GM21381 (cell line): Measurements from ENCODE around the gene GDPD4.

Experiments
- ATAC-seq: cut with Tn5 transposase; IDR thresholded peaks from one replicate; pipeline ENCODE4 v1.9.1; 2021; ENCODE audit warnings: mild to moderate bottlenecking, moderate library complexity; ENCODE audit not compliant: unreplicated experiment

The GDPD4 gene

DNA sequence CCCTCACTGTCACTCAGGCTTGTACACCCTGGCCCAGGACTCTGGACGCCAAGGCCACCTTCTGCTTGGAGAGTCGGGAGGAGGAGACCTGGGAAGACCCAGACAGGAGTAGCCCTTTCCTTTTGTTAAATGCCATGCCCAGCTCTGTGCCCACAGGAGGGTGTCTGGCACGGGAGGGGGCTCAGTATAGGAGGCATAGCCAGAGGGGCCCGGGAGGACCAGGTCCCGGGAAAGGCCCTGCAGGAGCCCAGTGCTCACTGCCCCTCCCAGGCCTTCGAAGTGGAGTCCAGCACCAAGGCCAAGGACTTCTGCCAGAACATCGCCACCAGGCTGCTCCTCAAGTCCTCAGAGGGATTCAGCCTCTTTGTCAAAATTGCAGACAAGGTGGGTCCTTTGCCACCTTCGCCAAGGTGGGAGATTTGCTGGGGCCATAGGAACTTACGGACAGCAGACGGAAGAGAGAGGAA is 94.4 kb downstream of the GDPD4 start:
- ATAC-seq: no peak

DNA sequence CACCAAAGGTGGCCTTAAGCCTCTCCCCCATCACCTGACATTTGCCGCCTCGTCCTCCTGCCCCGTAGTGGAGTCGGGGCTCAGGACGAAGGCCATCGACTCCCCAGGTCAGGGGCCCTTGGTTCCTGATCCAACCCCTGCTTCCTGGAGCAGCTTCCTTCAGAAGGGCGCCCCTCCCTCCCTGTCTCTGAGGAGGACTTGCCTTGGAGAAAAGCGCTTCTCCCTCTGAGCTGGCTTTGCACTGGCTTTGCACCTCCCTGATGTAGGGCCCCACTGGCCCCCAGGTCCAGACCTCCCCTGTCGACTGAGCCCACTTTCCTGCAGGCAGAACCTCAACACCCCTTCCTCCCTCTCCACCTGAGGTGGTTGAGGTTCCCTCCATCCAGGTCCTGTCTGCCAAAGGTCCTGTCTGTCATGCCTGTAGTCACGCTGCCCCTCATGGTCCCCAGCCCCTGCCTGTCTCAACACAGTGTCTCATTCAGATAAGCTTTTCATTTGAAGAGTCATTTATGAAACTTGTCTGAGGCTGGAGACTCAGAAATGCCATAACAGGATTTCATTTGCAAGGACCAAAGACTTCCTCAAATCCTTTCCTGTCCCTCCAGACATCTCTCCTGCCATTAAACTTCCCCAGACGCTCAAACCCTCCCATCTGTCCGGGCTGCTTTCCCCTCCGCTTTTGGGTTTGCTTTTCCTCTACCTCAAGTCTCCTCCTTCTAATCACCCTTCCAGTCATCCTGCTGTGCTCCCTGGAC is 95.0 kb downstream of the GDPD4 start:
- no peak for ATAC-seq

DNA sequence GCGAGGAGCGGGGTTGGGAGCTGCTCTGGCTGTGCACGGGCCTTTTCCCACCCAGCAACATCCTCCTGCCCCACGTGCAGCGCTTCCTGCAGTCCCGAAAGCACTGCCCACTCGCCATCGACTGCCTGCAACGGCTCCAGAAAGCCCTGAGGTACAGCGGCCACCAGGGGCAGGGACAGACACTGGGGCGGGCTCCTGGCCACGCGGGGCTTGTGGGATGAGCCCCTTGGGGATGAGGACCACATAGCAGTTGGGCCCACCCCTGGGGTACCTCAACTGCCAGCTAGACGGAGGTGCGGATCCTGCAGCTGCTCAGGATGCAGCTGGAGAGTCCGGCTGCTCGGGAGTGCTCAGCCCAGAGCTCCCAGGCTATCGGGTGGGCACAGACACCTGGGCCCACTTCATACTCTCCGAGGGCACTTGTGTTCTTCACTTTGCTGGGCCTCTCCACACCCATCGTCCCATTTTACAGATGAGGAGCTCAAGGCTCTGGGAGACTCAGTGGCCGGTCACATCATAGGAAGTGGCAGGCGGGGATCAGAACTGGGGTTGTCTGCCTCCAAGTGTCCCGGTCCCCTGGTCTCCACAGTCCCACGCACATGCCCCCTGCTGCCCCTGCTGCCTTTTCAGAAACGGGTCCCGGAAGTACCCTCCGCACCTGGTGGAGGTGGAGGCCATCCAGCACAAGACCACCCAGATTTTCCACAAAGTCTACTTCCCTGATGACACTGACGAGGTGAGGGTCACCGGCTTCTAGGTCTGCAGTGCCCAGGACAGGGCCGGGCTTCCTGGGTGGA is 95.8 kb downstream of the GDPD4 start:
- no peak for ATAC-seq

DNA sequence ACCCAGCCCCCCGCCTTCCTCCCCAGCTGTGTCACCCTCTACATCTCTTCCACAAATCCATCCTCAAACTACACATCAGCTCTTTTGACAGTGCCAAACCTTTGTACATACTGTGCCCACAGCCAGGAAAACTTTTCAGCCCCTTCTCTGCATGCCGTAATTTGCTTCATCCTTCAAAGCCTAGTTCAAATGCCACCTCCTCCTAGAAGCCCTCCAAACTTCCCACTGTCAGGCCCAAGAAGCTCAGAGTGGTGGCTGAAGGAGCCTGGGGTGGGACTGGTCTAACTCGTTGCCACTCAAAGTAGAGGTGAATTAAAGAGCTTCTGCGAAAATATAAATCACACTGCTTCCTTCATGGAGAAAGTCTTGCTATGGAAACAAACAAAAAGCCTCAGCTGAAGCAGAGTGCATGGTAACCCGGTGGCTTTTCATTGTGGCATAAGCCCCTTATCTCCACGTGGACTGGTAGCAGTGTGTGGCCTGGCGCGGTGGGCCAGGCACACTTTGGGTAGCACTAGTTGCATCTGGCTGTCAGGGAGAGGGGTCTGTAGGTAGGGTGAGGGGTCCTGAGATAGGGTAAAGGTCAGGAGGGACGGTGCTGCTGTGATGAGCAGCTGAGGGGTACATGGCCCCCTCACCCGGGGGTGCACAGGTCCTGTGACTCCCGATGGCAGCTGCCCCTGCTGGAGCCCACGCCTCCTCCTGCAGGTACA is 96.6 kb downstream of the GDPD4 start:
- ATAC-seq: no peak

DNA sequence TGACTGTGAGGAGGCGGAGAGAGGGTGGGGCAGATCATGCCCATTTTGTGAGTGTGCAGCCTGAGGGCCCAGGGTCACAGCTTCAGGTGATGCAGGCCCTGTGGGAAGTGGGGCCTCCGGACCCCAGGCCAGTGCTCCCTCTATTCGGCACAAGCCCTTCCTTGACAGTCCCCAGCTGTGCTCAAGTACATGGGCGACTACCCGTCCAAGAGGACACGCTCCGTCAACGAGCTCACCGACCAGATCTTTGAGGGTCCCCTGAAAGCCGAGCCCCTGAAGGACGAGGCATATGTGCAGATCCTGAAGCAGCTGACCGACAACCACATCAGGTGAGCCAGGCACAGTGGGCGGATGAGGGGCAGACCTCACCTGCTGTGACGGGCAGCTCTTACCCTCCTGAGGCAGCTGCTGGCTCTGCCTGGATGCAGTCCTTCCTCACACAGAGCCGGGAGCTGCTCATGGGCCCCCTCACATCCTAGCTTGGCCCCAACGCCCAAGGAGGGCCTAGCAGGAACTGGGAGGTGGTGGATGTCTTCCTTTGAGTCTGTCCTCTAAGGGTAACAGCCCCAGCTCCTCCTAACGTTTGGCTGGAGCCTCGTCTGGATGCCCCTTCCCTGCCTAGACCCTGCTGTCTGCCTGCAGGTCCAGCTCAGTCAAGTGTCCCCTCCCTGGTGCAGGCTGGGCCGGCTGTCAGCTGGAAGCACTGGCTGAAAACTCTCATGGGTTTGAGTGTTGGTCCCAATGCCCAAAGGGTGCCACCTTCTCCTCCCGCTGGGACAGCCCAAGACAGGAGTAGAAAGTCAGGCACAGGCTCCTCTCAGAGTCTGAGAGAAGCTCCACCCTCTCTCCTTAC is 97.4 kb downstream of the GDPD4 start:
- ATAC-seq: no peak

DNA sequence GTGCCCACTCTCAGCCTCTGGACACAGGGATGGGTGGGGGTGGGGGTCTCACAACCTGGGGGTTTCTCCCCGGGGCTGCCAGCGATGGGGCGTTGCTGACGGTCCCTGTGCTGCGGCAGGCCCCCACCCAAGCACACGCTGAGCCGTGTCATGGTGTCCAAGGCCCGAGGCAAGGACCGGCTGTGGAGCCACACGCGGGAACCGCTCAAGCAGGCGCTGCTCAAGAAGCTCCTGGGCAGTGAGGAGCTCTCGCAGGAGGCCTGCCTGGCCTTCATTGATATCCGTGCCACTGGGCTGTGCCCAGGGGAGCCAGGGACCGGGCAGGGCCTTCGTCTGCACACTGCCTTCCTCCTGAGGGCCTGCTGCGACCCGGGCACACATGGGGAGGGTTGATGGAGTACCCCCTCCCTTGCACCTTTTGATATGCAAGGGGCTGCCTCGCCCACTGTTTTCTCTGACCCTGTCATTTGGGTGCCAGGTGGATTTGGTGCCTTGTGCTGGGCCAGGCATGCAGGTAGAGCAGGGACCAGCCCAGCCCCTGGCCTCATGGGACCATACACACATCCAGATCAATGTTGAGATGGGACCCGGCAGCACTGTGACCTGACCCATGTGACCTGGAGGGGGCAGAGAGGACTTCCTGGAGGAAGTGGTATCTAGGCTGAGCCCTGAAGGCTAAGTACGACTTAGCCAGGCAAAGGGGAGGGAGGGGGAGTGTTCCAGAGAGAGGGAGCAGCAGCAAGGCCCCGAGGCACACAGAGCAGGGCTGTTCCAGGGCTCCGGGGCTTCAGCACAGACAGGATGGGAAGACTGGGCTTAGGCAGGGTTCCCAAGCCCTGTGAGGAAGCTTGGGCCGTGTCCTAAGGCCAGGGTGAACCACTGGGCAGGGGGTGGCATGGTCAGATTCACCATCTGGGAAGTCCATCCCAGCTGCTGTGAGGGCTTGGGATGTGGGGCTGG is 98.3 kb downstream of the GDPD4 start:
- no peak for ATAC-seq

DNA sequence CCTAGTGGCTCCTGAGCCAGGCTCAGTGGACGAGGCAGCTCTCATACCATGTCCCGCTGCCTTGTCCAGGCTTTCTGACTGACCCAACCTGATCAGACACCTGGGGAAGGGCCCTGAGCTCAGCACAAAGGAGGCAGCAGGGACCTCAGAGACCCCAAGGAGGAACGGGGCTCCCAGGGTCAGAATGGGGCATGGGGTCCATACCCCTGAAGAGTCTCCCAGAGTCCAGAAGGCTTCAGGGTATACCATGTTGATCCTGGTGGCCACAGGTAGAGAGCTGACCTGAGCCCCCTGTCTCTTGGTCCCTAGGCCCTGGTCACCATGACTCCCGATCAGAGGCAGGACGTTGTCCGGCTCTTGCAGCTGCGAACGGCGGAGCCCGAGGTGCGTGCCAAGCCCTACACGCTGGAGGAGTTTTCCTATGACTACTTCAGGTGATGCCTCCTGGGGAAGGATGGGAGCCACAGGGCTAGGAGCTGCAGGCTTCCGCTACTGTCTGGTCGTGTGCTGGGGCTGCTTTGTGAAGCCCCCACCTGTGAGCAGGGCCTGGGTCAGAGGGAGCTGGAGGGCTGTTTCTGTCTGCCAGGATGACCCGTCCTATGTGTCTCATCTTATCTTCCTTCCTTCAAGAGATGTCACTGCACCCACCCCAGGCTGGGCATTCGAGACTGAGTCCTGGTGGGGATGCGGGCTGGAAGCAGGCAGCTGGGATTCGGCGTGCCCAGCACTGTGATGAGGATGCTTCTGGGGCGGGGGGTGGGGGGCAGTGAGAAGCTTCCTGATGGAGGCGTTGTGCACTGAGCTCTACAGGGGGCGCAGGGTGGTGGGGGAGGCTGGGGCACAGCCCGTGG is 99.3 kb downstream of the GDPD4 start:
- ATAC-seq: no peak

DNA sequence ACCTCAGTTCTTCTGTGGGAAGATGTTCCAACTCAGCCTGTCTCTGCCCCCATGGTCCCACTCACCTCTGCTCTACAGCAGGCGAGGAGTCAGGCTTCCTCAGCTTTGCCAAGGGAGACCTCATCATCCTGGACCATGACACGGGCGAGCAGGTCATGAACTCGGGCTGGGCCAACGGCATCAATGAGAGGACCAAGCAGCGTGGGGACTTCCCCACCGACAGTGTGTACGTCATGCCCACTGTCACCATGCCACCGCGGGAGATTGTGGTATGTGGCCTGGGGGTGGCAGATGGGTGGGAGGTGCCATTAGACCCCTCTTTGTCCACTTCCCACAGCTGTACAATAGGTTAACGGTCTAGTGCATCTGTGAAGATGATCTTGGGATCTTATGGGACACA is 100.1 kb downstream of the GDPD4 start:
- no peak for ATAC-seq

DNA sequence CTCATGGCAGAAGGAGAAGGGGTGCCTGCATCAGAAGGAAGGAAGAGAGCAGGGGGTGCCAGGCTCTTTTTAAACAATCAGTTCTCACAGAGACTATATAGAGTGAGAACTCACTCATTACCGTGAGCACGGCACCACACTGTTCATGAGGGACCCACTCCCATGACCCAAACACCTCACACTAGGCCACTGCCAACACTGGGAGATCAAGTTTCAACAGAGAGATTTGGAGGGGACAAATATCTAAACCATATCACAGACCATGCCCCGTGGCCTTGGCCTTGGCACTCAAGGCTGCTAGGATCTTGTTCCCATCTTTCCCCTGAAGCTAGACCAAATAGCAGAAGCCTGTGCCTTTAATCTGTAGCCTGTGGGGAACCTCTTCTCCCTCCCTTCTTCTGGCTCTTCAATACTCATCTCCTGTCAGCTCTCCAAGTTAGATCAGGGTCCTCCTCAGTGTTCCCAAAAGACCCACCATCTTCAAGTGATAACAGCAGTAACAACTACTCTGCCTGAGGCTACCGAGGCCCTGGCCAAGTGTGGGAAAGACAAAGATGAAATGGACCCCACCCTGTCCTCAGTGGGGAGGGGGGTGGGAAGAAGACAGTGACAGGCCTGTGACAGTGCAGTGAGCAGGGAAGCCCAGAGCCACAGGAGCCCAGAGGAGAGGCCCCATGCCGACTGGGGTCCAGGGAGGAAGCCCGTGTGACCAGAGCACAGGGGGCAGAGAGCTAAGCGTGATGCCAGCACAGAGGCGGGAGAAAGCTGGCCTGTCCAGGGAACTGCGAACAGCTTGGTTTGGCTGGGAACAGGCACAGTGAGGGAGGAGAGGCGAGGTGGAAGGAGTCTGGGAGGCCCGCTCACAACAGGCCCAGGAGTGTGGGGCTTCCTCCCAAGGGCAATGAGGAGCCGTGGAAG is 100.9 kb downstream of the GDPD4 start:
- no peak for ATAC-seq

DNA sequence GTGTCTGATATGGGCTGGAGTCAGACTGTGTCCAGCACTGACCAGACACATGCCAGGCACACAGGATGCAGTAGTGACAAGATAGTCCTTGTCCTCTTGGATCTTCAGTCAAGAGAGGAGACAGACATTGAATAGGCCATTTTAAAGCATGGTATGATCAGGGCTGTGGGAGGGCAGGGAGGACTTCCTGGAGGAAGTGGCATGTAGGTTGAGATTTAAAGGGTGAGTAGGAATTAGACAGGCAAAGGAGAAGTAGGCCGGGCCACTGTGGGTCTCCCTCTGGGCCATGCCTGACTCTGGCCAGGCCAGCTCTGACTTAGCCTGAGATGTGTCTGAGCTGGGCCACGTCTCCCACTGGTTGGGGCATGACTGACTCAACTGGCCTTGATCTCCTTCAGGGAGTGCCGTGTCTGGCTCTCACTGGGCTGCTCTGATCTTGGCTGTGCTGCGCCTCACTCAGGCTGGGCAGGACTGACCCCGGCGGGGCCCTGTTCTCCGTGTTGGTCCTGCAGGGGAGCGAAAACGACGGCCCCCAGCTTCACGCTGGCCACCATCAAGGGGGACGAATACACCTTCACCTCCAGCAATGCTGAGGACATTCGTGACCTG is 102.2 kb downstream of the GDPD4 start:
- ATAC-seq: no peak

DNA sequence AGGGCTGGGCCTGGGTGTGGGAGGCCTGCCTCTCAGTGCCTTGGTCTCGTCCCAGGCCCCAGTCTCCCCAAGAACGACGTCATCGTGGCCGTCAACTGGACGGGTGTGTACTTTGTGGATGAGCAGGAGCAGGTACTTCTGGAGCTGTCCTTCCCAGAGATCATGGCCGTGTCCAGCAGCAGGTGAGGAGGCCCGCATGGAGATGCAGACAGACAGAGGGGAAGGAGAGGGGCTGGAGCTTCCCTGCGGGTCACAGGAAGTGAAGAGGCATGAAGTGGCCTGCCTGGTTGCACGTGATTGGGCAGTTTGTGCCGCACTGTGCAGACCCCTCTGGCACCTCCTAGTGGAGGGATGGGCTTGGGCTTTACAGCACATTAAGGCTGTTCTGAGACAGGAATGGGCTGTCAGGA is 103.0 kb downstream of the GDPD4 start:
- no peak for ATAC-seq

DNA sequence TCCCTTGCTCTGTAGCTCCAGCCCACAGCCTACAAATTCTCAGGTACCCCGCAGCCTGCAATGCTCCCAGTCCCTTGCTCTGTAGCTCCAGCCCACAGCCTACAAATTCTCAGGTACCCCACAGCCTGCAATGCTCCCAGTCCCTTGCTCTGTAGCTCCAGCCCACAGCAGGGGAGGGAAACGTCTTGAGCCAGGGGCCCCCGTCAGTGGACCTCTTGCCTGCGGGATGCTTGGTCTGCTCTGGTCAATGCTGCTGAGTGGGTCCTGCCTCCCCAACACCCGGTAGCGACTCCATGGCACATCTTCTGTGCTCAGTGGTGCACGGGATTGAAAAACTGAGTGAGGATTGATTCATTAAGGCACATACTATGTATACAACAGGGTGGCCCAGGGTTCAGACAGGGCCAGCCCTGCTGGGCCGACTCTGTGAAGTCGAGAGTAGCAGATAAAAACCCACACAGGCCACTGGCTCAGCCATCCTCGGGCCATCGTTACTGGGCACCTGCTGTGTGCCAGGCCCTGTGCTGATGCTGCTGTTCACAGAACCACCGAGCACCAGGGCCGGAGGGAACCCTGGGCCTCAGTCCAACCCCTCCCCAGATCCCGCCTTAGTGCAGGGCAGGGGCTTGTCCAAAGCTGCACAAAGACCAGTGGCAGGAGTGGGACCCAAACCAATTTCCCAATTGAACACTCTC is 103.7 kb downstream of the GDPD4 start:
- ATAC-seq: no peak

DNA sequence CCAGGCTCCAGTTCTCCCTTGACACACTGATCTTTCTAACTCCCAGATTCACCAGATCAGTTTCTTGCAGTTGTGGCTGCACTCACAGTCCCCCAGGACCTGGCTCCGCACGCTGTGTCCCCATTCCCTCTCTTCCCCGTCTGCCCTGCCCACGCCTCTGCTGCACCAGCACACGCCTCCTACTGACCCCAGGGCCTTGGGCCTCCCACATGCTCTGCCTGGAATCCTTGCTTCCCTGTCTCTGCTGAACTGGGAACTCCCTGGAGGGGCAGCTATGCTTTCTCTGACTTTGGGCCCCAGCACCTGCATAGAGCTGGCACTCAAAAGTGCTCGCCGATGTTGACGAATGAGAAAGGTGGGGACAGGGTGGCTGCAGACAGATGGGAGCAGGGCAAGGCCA is 104.5 kb downstream of the GDPD4 start:
- no peak for ATAC-seq

DNA sequence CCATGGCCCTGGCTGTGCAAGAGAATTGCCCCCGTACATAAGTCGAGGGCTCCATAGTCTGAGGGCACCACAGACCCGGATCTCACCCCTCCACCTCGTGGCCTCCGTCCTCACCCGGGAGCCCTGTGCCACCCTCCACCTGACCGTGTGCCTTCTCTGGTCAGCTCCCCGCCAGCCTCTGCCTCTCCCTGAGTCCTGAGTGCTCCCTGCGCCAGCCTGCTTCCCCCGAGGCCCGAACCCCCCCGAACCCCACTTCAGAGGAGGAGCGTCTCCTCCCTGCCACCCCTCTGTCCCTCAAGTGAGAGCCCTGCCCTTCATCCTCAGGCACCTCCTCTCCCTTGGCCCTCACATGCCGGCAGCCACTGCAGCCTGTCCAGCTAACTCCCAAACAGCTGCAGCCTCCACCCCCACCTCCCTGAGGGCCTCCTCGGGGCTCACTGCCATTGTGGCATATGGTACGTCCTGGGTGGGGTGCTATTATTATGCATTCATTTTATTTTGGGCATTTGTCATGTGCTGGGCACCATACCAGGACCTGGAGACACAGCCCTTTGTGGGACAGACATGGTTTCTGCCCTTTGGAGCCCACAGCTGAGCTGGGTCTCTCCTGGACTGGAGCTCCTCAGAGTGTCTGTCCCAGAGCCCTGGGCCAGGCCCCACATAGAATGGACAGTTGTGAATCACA is 106.3 kb downstream of the GDPD4 start:
- no peak for ATAC-seq

DNA sequence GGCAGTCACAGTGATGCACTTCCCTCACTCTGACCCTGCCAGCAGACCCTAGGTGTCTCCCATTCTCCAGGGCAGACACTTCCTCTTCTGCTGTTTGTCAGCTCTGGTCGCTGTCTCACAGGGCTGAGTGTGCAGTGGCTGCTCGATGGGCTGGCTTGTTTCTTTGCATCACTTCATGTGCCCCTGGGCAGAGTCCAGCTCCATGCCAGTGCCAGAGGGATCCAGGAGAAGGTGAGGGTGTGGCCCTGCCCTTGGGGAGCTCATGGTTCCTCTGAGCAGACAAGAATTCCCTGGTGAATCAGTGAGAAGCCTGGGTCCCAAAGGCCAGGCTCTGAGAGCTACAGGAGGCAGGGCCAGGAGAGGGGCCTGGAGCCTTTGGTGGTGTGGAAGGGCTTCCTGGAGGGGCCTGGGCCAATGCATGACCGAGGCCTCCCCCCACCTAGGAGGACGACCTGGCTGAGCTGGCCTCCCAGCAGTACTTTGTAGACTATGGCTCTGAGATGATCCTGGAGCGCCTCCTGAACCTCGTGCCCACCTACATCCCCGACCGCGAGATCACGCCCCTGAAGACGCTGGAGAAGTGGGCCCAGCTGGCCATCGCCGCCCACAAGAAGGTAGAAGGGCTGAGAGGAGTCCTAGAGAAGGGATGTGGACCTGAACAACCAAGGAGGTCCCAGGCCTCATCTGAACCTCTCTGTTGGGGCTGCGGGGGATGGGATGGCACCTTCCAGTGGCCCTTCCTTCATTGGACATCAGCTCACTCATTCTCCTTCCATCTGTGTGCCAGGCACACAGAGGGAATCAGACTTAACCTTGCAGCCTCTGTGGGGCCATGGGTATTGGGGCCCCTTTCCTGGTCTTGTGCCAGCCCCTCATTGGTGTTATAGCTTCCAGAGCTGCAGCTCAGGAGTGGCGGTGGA is 107.3 kb downstream of the GDPD4 start:
- ATAC-seq: no peak
